Measurements from ENCODE around the gene UNC13A. TPM values are rescaled to one million over a fixed set of nuclear protein-coding genes. Genes with fewer than 3 reads are reported as not detected.

The UNC13A gene
- total RNA-seq, 3 donors from 2014 or later = under 0.01 to 0.15 TPM; not detected in 1

GRCh38 chr19:17626456-17627015, 61.6 kb downstream of the UNC13A start:
- intact Hi-C loops (cut with DNase I; ENCODE audit: low total_unique reads) = no loop called here
- no peak for TF ChIP-seq POLR2A (IDR thresholded peaks at IDR 0.05)
- TF ChIP-seq, protein P1, sequence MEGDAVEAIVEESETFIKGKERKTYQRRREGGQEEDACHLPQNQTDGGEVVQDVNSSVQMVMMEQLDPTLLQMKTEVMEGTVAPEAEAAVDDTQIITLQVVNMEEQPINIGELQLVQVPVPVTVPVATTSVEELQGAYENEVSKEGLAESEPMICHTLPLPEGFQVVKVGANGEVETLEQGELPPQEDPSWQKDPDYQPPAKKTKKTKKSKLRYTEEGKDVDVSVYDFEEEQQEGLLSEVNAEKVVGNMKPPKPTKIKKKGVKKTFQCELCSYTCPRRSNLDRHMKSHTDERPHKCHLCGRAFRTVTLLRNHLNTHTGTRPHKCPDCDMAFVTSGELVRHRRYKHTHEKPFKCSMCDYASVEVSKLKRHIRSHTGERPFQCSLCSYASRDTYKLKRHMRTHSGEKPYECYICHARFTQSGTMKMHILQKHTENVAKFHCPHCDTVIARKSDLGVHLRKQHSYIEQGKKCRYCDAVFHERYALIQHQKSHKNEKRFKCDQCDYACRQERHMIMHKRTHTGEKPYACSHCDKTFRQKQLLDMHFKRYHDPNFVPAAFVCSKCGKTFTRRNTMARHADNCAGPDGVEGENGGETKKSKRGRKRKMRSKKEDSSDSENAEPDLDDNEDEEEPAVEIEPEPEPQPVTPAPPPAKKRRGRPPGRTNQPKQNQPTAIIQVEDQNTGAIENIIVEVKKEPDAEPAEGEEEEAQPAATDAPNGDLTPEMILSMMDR (IDR thresholded peaks at IDR 0.05) = no peak
- no peak for TF ChIP-seq POLR2AphosphoS5 (IDR thresholded peaks at IDR 0.05)
- no peaks in the 10 kb centered on the region for H3K4me1 ChIP-seq
- DNase-seq (ENCODE audit: low spot score in 2 of 2) = no peak
- H3K27me3 ChIP-seq = no peaks in the 10 kb centered on the region
- no peak overlapping the region for H3K4me3 ChIP-seq
- no peak overlapping the region for H3K27ac ChIP-seq
- peaks cover 5 to 7% of the 10 kb centered on the region in 2 donors for H3K9me3 ChIP-seq
- no peaks in the 10 kb centered on the region for H3K36me3 ChIP-seq

DNA sequence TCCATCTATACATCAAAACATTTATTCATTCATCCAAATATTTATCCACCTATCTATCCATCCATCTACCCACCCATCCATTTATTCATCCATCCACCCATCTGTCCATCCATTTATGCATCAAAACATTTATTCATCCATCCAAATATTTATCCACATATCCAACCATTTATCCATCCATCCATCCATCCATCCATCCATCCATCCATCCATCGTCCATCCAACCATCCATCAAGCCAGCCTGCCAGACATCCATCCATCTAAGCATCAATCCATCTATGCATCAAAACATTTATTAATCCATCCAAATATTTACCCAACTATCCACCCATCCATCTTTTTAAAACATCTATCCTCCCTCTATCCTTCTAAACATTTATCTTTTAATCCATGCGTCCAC, 62.2 kb downstream of the UNC13A start:
- intact Hi-C loops (cut with DNase I; ENCODE audit: low total_unique reads) = no loop called here
- Histone ChIP-seq H3K9me3 (peaks cover 6 to 11% of the 10 kb centered on the region in 2 donors), H3K36me3 (no peaks in the 10 kb centered on the region), H3K4me1 (no peaks in the 10 kb centered on the region), H3K27ac (no peak overlapping the region), H3K27me3 (no peaks in the 10 kb centered on the region), H3K4me3 (no peak overlapping the region)
- TF ChIP-seq POLR2A (IDR thresholded peaks at IDR 0.05) (no peak), POLR2AphosphoS5 (IDR thresholded peaks at IDR 0.05) (no peak)
- TF ChIP-seq, protein P1 (IDR thresholded peaks at IDR 0.05) = no peak
- no peak for DNase-seq (ENCODE audit: low spot score in 2 of 2)

GRCh38 chr19:17625043-17625442, 63.1 kb downstream of the UNC13A start:
- Histone ChIP-seq H3K27me3 (no peaks in the 10 kb centered on the region), H3K27ac (no peak overlapping the region), H3K4me1 (no peaks in the 10 kb centered on the region), H3K36me3 (no peaks in the 10 kb centered on the region), H3K4me3 (no peak overlapping the region), H3K9me3 (peaks cover 6 to 11% of the 10 kb centered on the region in 2 donors)
- TF ChIP-seq POLR2AphosphoS5 (IDR thresholded peaks at IDR 0.05) = no peak
- no peak for TF ChIP-seq POLR2A (IDR thresholded peaks at IDR 0.05)
- TF ChIP-seq, protein P1 (IDR thresholded peaks at IDR 0.05) = no peak
- intact Hi-C loops (cut with DNase I; ENCODE audit: low total_unique reads) = no loop called here
- DNase-seq (ENCODE audit: low spot score in 2 of 2) = no peak

GRCh38 chr19:17624314-17624991, 63.7 kb downstream of the UNC13A start:
- H3K27ac ChIP-seq = no peak overlapping the region
- H3K4me3 ChIP-seq = no peak overlapping the region
- peaks cover 0 to 6% of the 10 kb centered on the region in 2 donors for H3K27me3 ChIP-seq
- TF ChIP-seq POLR2A (IDR thresholded peaks at IDR 0.05) = no peak
- TF ChIP-seq POLR2AphosphoS5 (IDR thresholded peaks at IDR 0.05) = no peak
- TF ChIP-seq, protein P1 (IDR thresholded peaks at IDR 0.05) = no peak
- no peak for DNase-seq (ENCODE audit: low spot score in 2 of 2)
- H3K4me1 ChIP-seq = no peaks in the 10 kb centered on the region
- intact Hi-C loops (cut with DNase I; ENCODE audit: low total_unique reads) = no loop called here
- H3K9me3 ChIP-seq = peaks cover 6 to 11% of the 10 kb centered on the region in 2 donors
- H3K36me3 ChIP-seq = no peaks in the 10 kb centered on the region

DNA sequence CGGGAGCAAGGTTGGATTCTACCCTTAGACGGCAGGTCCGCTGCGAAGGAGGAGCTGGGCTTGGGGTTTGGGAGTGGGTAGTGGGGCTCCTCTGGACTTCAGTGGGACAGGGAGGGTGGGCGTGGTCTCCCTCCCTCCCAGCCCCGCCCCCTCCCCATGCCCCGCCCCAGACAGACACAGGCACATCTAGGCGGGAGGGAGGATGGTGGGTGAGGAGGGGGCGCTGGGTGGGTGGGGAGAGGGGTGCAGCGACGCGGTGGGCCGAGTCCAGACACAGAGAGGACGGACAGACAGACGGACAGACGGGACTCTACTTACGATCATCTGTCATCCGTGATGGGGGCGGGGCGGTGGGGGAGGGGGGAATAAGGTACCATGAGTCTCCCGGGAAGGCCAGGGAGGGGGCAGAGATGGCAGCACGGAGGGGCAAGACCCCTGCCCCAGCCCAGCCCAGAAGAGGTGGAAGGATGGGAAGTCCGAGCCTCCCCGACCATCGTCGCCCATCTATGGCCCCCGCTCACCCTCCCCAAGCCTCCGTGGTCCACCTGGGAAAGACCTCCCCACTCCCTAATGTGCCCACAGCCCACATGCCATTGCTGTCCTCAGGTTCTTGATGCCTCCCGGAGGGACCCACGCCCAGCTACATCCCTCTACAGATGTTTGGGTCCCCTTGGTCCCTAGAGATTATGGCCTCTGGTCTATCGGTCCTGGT, 64.8 kb downstream of the UNC13A start:
- Histone ChIP-seq H3K4me1 (no peaks in the 10 kb centered on the region), H3K4me3 (no peak overlapping the region), H3K27ac (no peak overlapping the region), H3K9me3 (peaks cover 6 to 11% of the 10 kb centered on the region in 2 donors), H3K27me3 (peaks cover 0 to 6% of the 10 kb centered on the region in 2 donors), H3K36me3 (no peaks in the 10 kb centered on the region)
- intact Hi-C loops (cut with DNase I; ENCODE audit: low total_unique reads) = no loop called here
- TF ChIP-seq POLR2A (IDR thresholded peaks at IDR 0.05) (no peak), POLR2AphosphoS5 (IDR thresholded peaks at IDR 0.05) (no peak)
- TF ChIP-seq, protein P1 (IDR thresholded peaks at IDR 0.05) = no peak
- DNase-seq (ENCODE audit: low spot score in 2 of 2) = no peak
